ENCODE results near the gene CST2. TPM values are rescaled to one million over a fixed set of nuclear protein-coding genes. Genes with fewer than 3 reads are reported as not detected.
"Not testable (repeated sequence)": the region's sequence is repeated elsewhere in the genome, so short reads cannot be mapped to it uniquely, and the experiment has no call there.

Gene CST2, protein sequence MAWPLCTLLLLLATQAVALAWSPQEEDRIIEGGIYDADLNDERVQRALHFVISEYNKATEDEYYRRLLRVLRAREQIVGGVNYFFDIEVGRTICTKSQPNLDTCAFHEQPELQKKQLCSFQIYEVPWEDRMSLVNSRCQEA
- not detected in 2 replicates for total RNA-seq (2014; rRNA removed; shearing (Covaris generic))

DNA sequence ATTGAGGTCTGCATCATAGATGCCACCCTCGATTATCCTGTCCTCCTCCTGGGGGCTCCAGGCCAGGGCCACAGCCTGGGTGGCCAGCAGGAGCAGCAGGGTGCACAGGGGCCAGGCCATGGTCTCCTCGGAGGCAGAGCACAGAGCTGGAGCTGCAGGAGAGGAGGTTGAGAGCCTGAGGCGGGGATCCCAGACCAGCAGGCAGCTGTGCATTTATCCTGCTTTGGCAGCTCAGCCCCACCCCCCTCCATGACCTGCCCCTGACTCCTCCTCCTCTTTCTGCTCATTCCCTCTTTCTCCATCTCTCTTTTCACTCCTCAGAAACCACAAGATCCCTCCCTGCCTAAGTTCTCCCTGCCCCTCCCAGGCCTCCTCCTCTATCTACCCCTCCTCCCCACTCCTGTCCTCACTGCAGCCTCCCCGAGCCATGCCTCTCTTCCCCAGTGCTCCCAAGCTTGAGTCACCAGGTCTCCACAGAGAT is at the start of gene CST2:
TSS of gene CST2 (minus strand) at position 189 of the 481 bp plus-strand sequence. CDS start at position 120, 69 bp downstream.
- DNase-seq (ENCODE audit: low spot score) = peak; percentile 60

DNA sequence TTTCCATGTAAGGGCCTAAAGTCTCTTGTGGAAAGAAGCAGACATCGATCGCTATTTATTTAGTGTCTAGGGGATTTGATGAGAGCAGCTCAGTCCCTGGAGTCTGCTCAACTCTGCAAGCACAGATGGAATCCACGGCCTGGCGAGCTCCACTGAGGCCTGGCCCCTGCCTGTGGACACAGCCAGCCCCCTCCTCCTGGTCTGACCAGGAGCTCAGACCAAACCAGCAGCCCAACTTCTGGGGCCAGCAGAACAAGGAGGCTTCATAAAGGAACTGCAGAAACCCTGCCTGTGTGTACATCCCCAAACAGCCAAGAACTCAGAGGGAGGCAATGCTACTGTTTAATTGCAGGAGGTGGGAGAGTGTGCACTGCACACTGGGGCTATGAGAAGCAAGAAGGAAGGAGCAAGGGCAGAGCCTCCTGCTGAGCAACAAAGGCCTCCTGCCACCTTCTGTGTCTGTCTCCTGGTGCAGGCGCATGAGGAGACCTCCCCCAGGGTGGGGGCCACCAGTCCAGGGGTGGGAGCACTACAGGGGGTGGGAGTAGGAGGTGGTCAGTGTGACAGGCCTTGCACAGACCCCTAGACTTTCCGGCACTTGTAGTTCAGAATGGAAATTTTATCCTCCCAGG is 49.2 kb upstream of the CST2 start:
- no peak for DNase-seq (ENCODE audit: low spot score)

- DNase-seq (ENCODE audit: low spot score) = no peak
These were observed 48.2 kb upstream of the CST2 start for GRCh38 chr20:23874747-23875146.

GRCh38 chr20:23873370-23874015 is 47.0 kb upstream of the CST2 start:
- DNase-seq (ENCODE audit: low spot score) = no peak

GRCh38 chr20:23872065-23872464 is 45.5 kb upstream of the CST2 start:
- no peak for DNase-seq (ENCODE audit: low spot score)

DNA sequence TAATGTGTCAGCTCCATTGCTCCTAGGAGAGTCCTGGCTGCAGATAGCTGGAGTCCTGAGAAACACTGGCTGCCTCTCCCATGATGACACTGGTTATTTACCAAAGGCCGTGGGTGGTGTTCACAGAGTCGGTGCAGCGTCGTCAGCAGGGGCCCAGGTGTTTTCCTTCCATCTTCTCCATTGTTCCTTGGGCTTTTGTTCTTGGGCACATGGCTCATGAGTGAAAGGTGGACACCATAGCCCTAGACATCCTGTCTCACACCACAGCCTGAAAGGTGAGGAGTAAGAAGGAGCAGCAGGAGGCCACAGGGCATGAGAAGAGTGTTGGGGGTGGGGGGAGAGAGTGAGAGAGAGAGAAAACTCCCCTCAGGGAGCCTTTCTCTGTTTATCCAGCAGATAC is 43.9 kb upstream of the CST2 start:
- no peak for DNase-seq (ENCODE audit: low spot score)

DNA sequence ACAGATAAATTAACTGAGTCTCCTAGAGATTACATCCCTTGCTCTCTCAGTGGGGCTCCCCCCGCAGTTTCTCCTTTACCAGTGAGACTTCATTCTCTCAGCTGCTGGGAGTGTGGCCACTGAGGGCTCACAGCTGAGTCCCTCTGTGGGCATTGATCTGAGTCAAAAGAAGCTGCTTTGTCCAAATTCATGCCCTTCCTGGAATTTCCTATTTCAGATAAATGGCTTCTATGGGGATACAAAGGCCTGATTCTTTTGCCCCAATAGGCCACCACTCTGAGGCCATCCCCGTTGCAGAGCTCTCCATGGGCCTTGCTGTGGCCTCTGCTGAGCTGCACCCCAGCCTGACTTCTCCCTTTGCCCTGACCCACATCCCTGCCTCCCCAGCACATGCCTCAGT is 43.0 kb upstream of the CST2 start:
- DNase-seq (ENCODE audit: low spot score) = no peak

GRCh38 chr20:23868321-23868720 is 41.8 kb upstream of the CST2 start:
- no peak for DNase-seq (ENCODE audit: low spot score)

GRCh38 chr20:23867152-23867776 is 40.7 kb upstream of the CST2 start:
- no peak for DNase-seq (ENCODE audit: low spot score)

DNA sequence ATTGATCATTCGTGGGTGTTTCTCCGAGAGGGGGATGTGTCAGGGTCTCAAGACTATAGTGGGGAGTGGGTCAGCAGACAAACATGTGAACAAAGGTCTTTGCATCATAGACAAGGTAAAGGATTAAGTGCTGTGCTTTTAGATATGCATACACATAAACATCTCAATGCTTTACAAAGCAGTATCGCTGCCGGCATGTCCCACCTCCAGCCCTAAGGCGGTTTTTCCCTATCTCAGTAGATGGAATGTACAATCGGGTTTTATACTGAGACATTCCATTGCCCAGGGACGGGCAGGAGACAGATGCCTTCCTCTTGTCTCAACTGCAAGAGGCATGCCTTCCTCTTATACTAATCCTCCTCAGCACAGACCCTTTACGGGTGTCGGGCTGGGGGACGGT is 34.2 kb upstream of the CST2 start:
- not testable (repeated sequence) for DNase-seq (ENCODE audit: low spot score)

DNA sequence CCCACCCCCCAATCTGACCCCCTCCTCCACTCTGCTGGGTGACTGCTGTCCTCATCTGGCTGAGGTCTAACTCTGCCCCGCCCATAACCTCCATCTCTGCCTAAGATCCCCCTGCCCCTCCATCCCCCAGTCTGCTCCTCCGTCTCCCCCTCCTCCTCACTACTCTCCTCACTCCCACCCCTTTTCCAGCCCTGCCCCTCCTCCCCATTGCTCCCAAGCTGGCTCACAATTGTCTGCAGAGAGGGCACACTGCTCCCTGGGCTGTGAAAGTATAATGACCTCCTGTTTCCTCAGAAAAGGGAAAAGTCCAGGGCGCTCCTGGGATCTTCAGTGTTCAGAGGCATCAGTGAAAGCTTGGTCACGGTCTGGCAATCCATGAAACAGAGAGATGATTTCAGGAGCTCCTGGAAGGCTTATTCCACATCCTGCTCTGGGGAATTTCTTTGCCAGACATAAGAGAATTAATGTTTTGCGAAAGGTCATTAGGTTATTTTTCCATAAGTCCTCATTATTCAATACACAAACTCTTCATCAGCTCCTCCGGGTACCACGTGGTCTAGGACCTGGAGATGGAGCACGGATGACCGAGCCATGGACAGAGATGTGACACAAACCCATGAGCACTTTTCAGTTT is 31.6 kb upstream of the CST2 start:
- no peak for DNase-seq (ENCODE audit: low spot score)

- DNase-seq (ENCODE audit: low spot score) = no peak
These were observed 30.2 kb upstream of the CST2 start for GRCh38 chr20:23856736-23857135.

- DNase-seq (ENCODE audit: low spot score) = no peak
These were observed 29.7 kb upstream of the CST2 start for GRCh38 chr20:23856226-23856625.

GRCh38 chr20:23841693-23842092 is 15.2 kb upstream of the CST2 start:
- no peak for DNase-seq (ENCODE audit: low spot score)

GRCh38 chr20:23835716-23836115 is 9.2 kb upstream of the CST2 start:
- no peak for DNase-seq (ENCODE audit: low spot score)

DNA sequence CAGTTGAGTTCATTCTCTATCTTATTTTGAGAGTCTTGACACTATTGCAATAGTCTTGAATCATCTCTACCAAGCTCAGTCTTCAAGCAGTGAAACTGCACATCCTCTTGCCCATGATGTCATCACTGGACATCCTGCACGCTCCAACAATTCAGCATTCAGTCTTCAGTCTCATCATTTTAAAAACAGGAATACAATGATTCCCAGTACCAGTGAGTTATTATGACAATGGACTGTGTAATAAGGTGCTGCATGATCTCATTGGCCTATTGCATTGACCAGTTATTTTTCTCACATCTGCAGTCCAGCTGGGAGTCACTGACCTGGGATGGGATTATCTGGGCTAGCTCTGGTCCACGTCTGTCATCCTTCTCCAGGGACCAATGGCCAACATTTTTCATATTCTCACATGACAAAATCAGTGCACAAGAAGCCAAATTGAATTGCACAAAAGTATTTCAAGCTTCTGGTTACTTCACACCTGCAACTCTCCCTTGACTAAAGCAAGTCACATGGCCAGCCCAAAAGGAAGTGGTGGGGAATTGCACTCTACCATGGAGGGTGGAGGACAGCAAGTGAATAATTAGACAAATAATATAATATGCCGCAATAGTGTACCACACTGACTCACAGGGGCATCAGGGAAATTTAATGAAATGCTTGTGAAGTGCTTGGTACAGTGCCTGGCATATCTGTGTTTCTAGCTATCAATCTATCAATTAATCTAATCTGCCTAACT is 6.4 kb upstream of the CST2 start:
- peak; percentile 21 for DNase-seq (ENCODE audit: low spot score)

DNA sequence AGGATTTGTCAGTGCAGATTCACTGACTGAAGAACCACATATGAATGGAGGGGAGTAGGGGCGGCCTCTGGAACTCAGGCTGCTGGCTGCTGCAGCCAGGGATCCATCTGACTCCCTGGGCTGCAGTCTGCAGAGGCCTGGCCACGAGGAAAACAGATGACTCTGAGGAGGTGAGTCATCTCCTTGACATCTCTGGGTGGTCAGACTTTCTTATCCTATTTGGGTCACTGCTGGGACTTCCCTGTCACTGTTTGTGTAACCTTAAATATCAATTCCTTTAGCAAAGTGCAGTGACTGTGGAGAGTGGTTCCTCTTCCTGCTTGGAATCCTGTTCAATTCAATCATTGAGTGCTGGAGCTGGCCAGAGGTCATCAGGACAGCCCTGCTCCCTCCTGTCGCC is 5.4 kb upstream of the CST2 start:
- peak; percentile 76 for DNase-seq (ENCODE audit: low spot score)

- no peak for DNase-seq (ENCODE audit: low spot score)
These were observed 2.8 kb downstream of the CST2 start for GRCh38 chr20:23823621-23824324.

GRCh38 chr20:23823111-23823510 is 3.4 kb downstream of the CST2 start:
- no peak for DNase-seq (ENCODE audit: low spot score)

DNA sequence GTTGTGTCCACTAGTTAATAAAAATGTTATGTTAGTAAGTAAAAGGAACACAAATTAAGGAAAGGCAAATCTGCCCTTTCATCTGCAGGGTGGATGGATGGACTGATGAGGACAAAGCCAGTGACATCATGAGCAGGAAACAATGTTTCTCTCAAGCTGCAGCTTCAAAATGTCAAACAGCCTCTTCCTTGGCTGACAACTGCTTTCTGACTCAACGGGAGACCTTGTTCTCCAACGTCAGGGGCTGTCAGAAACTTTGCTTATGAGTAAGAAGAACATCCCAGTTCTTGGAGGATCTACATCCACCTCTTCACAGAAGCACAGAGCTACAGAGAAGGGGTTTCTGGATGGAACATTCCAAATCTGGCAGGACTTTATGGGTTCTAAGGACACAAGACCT is 6.0 kb downstream of the CST2 start:
- no peak for DNase-seq (ENCODE audit: low spot score)

- not testable (repeated sequence) for DNase-seq (ENCODE audit: low spot score)
These were observed 15.0 kb downstream of the CST2 start for GRCh38 chr20:23811559-23811958.

Data from A172 (cell line).